Astrocyte (in vitro differentiated cells and primary cell): ENCODE data around the gene LRCH2. TPM values are rescaled to one million over a fixed set of nuclear protein-coding genes. Genes with fewer than 3 reads are reported as not detected.
A peak's percentile ranks its signal among the peaks of the same experiment; 100 is the strongest.

Experiments
- DNase-seq: peaks from one replicate; pipeline ENCODE4 v3.0.0-alpha.2; 2010; ENCODE audit warnings: low read depth
- FAIRE-seq: peaks from 2 replicates; lab custom pipeline; 2011; peaks lifted over from hg19 to GRCh38; lab: Jason Lieb, UNC
- H2AFZ ChIP-seq: 2 replicates; pipeline ENCODE4 v1.6.0; 2012; ENCODE audit warnings: low read depth, low read length, inconsistent platforms
- H3K27ac ChIP-seq: 2 replicates; pipeline ENCODE4 v1.5.1; 2011; ENCODE audit warnings: low read depth, low read length, inconsistent platforms
- H3K27me3 ChIP-seq: 2 replicates; pipeline ENCODE4 v1.6.0; 2011; ENCODE audit warnings: low read length, inconsistent platforms; ENCODE audit not compliant: insufficient read depth
- H3K36me3 ChIP-seq: 2 replicates; pipeline ENCODE4 v1.5.1; 2011; ENCODE audit warnings: low read length, inconsistent platforms; ENCODE audit not compliant: insufficient read depth
- H3K4me1 ChIP-seq: 2 replicates; pipeline ENCODE4 v1.5.1; 2011; ENCODE audit warnings: low read length, inconsistent platforms; ENCODE audit not compliant: insufficient read depth
- H3K4me2 ChIP-seq: 2 replicates; pipeline ENCODE4 v1.6.0; 2012; ENCODE audit warnings: low read length, inconsistent platforms
- H3K4me3 ChIP-seq: 2 replicates; pipeline ENCODE4 v1.5.1; 2011; ENCODE audit warnings: low read depth, mild to moderate bottlenecking, low read length, inconsistent platforms; ENCODE audit not compliant: insufficient read depth
- H3K79me2 ChIP-seq: 2 replicates; pipeline ENCODE4 v1.6.0; 2012; ENCODE audit warnings: mild to moderate bottlenecking, low read length, inconsistent platforms; ENCODE audit not compliant: insufficient read depth
- H3K9ac ChIP-seq: 2 replicates; pipeline ENCODE4 v1.6.0; 2012; ENCODE audit warnings: mild to moderate bottlenecking, low read length, inconsistent platforms
- H3K9me3 ChIP-seq: 2 replicates; pipeline ENCODE4 v1.5.1; 2012; ENCODE audit warnings: low read depth, mild to moderate bottlenecking, low read length, inconsistent platforms; ENCODE audit not compliant: insufficient read depth
- H4K20me1 ChIP-seq: 2 replicates; pipeline ENCODE4 v1.6.0; 2012; ENCODE audit warnings: low read length, inconsistent platforms; ENCODE audit not compliant: insufficient read depth
- H3K27ac Mint-ChIP-seq: one replicate; pipeline ENCODE4 v1.8.0; 2021; ENCODE audit warnings: mild to moderate bottlenecking, mixed read lengths; ENCODE audit not compliant: unreplicated experiment
- H3K27me3 Mint-ChIP-seq: one replicate; pipeline ENCODE4 v1.8.0; 2021; ENCODE audit warnings: low read depth, mixed read lengths; ENCODE audit not compliant: unreplicated experiment
- H3K36me3 Mint-ChIP-seq: one replicate; pipeline ENCODE4 v1.8.0; 2021; ENCODE audit warnings: low read depth, mixed read lengths; ENCODE audit not compliant: unreplicated experiment
- H3K4me1 Mint-ChIP-seq: one replicate; pipeline ENCODE4 v1.8.0; 2021; ENCODE audit warnings: low read depth, mixed read lengths; ENCODE audit not compliant: unreplicated experiment
- H3K4me3 Mint-ChIP-seq: one replicate; pipeline ENCODE4 v1.8.0; 2021; ENCODE audit warnings: mild to moderate bottlenecking, moderate library complexity, mixed read lengths; ENCODE audit not compliant: unreplicated experiment
- H3K9me3 Mint-ChIP-seq: one replicate; pipeline ENCODE4 v1.8.0; 2021; ENCODE audit warnings: mild to moderate bottlenecking, mixed read lengths; ENCODE audit not compliant: unreplicated experiment
- EZH2 ChIP-seq: IDR thresholded peaks from 2 replicates; pipeline ENCODE4 v1.6.1; 2012; ENCODE audit warnings: mild to moderate bottlenecking, low read length, inconsistent platforms; ENCODE audit not compliant: insufficient read depth
- total RNA-seq: library from RNA; stranded (reverse); gene quantifications from 2 replicates; pipeline ENCODE4 v1.2.1, GENCODE V29; 2021
- TF ChIP-seq, protein P1 (sequence below): IDR thresholded peaks from 2 replicates; pipeline ENCODE4 v1.5.1; 2011; ENCODE audit warnings: low read depth, mild to moderate bottlenecking, inconsistent platforms, low read length, moderate library complexity; ENCODE audit not compliant: insufficient read depth

Gene LRCH2
- total RNA-seq, 1 donor from 2014 or later = 5.8 TPM

DNA sequence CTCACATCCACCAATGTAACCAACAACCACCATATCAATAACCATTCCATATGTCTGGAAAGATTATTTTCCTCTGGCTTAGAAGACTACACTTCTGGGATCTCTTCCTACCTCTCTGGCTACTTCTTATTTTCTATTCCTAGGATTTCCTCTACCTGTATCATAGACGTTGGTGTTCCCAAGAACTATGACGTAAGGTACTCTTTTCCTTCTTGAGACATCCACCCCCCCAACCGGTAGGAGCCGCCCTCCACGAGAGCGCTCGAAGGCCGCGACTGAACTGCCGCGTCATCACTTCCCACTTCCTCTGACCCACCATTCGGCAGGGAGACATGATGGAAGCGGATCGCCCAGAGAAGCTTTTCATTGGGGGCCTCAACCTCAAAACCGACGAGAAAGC lies 44.8 kb downstream of the LRCH2 start, which contains the start of gene RBMXL3:
RBMXL3 (plus strand) TSS at position 301 of the 400 bp plus-strand sequence; CDS start at position 333, 32 bp downstream.
- H3K4me3 Mint-ChIP-seq = no peak within 1 kb of the TSS
- no peaks in the 10 kb centered on the region for H3K27me3 Mint-ChIP-seq
- no peak for FAIRE-seq

DNA sequence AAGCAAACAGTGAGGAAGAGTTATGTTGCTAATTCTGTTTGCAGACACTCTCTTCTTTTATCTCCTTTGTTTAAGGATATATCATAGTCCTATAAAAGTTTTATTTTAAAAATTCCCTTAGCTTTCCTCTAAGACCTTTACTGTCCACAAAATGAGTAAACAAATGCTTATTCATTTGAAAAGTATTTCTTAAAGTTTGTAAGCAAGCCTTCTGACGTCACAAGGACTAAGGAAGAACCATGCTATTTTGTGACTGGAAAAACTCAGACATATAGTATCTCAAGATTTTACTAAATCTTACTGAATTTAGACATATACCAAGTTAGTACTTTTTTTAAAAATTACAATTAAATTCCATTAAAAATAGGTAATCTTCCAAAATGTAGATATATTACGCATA lies 49.9 kb downstream of the LRCH2 start:
- peak; percentile 2 for DNase-seq
- no peaks in the 10 kb centered on the region for H3K9me3 Mint-ChIP-seq
- no peaks in the 10 kb centered on the region for H3K4me1 Mint-ChIP-seq

More for the DNA sequence above, 44.8 kb downstream of the LRCH2 start, which contains the start of gene RBMXL3:
- TF ChIP-seq, protein P1, sequence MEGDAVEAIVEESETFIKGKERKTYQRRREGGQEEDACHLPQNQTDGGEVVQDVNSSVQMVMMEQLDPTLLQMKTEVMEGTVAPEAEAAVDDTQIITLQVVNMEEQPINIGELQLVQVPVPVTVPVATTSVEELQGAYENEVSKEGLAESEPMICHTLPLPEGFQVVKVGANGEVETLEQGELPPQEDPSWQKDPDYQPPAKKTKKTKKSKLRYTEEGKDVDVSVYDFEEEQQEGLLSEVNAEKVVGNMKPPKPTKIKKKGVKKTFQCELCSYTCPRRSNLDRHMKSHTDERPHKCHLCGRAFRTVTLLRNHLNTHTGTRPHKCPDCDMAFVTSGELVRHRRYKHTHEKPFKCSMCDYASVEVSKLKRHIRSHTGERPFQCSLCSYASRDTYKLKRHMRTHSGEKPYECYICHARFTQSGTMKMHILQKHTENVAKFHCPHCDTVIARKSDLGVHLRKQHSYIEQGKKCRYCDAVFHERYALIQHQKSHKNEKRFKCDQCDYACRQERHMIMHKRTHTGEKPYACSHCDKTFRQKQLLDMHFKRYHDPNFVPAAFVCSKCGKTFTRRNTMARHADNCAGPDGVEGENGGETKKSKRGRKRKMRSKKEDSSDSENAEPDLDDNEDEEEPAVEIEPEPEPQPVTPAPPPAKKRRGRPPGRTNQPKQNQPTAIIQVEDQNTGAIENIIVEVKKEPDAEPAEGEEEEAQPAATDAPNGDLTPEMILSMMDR = no peak
- TF ChIP-seq EZH2 = no peak
- Histone ChIP-seq H2AFZ (no peak within 1 kb of the TSS), H4K20me1 (no peaks in the 10 kb centered on the region), H3K4me1 (no peaks in the 10 kb centered on the region), H3K4me2 (no peak within 1 kb of the TSS), H3K9ac (no peak within 1 kb of the TSS), H3K4me3 (no peak within 1 kb of the TSS), H3K27ac (no peak within 1 kb of the TSS), H3K36me3 (no peaks in the 10 kb centered on the region), H3K9me3 (no peaks in the 10 kb centered on the region), H3K79me2 (no peaks in the 10 kb centered on the region), H3K27me3 (no peaks in the 10 kb centered on the region)
- H3K27ac Mint-ChIP-seq = no peak within 1 kb of the TSS
- H3K9me3 Mint-ChIP-seq = no peaks in the 10 kb centered on the region
- no peaks in the 10 kb centered on the region for H3K4me1 Mint-ChIP-seq
- no peak for DNase-seq
- H3K36me3 Mint-ChIP-seq = no peaks in the 10 kb centered on the region

DNA sequence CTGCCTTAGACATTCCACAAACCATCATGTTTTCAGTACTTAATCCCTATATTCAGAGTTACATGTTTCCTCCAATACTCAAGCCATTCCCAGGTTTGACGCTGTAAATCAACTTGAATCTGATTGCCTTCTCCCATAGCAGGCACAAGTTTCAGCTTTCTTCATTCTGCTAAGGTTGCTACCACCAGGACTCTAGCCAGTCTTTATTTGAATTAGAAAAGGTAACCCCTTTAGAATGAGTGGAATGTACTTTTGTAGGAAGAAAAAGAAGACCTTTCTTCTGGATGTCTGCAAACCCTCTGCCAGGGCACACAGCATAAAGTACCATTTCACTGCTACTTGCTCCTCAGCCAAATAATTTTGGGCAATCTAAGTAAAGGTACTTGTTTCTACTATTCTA lies 55.4 kb downstream of the LRCH2 start:
- FAIRE-seq = peak; percentile 80

More for the DNA sequence above, 49.9 kb downstream of the LRCH2 start:
- H3K27ac ChIP-seq = no peak overlapping the region
- no peaks in the 10 kb centered on the region for H3K9me3 ChIP-seq
- Mint-ChIP-seq H3K4me3 (no peak overlapping the region), H3K36me3 (no peaks in the 10 kb centered on the region), H3K27ac (no peak overlapping the region), H3K27me3 (no peaks in the 10 kb centered on the region)
- TF ChIP-seq, protein P1 = no peak
- no peak for TF ChIP-seq EZH2
- H3K9ac ChIP-seq = no peak overlapping the region
- H3K36me3 ChIP-seq = no peaks in the 10 kb centered on the region
- H3K4me3 ChIP-seq = no peak overlapping the region
- H3K79me2 ChIP-seq = no peaks in the 10 kb centered on the region
- no peak overlapping the region for H3K4me2 ChIP-seq
- H4K20me1 ChIP-seq = no peaks in the 10 kb centered on the region
- H3K4me1 ChIP-seq = no peaks in the 10 kb centered on the region
- no peak overlapping the region for H2AFZ ChIP-seq
- no peaks in the 10 kb centered on the region for H3K27me3 ChIP-seq
- FAIRE-seq = no peak

More for the DNA sequence above, 55.4 kb downstream of the LRCH2 start:
- H3K27ac ChIP-seq = no peak overlapping the region
- H3K36me3 Mint-ChIP-seq = peaks cover 6% of the 10 kb centered on the region
- no peaks in the 10 kb centered on the region for H3K27me3 ChIP-seq
- H3K79me2 ChIP-seq = no peaks in the 10 kb centered on the region
- no peaks in the 10 kb centered on the region for H3K36me3 ChIP-seq
- H3K4me3 ChIP-seq = no peak overlapping the region
- TF ChIP-seq, protein P1 = no peak
- TF ChIP-seq EZH2 = no peak
- no peaks in the 10 kb centered on the region for H4K20me1 ChIP-seq
- H3K27ac Mint-ChIP-seq = no peak overlapping the region
- H3K4me3 Mint-ChIP-seq = no peak overlapping the region
- no peak overlapping the region for H3K9ac ChIP-seq
- DNase-seq = no peak
- H3K9me3 ChIP-seq = no peaks in the 10 kb centered on the region
- H3K4me1 Mint-ChIP-seq = no peaks in the 10 kb centered on the region
- H3K4me1 ChIP-seq = no peaks in the 10 kb centered on the region
- no peaks in the 10 kb centered on the region for H3K9me3 Mint-ChIP-seq
- no peak overlapping the region for H2AFZ ChIP-seq
- H3K4me2 ChIP-seq = no peak overlapping the region
- no peaks in the 10 kb centered on the region for H3K27me3 Mint-ChIP-seq
